H1 (cell line): Measurements from ENCODE around the gene PRDX2. TPM values are rescaled to one million over a fixed set of nuclear protein-coding genes. Genes with fewer than 3 reads are reported as not detected.

Experiments used
- CTCF ChIP-seq, 3 experiments: IDR thresholded peaks; 1 replicate in 2 of 3; 2 replicates in 1 of 3; pipeline versions ENCODE4 v1.5.1 to v1.6.1; 2011; ENCODE audit warnings: low read length in 3 of 3, mild to moderate bottlenecking in 3 of 3, inconsistent platforms in 2 of 3, low read depth in 1 of 3, moderate library complexity in 1 of 3; ENCODE audit not compliant: insufficient read depth in 1 of 3; ENCODE audit errors: control extremely low read depth in 1 of 3
- E2F6 ChIP-seq: IDR thresholded peaks from 2 replicates; pipeline ENCODE4 v1.6.1; 2012; ENCODE audit warnings: inconsistent platforms
- HDAC2 ChIP-seq, 2 experiments: fragments of 300-600 bp in 1 of 2; sonication (generic) in 1 of 2; IDR thresholded peaks; 2 replicates each; pipeline ENCODE4 v1.6.1; 2011 to 2012; ENCODE audit warnings: low read depth in 2 of 2, low read length in 2 of 2, mild to moderate bottlenecking in 2 of 2, moderate library complexity in 2 of 2, borderline replicate concordance in 1 of 2, inconsistent platforms in 1 of 2
- KDM4A ChIP-seq: IDR thresholded peaks from one replicate; pipeline ENCODE4 v1.7.1; 2012; ENCODE audit warnings: low read depth, mild to moderate bottlenecking, moderate library complexity, low read length, inconsistent platforms; ENCODE audit not compliant: severe bottlenecking
- MAX ChIP-seq: IDR thresholded peaks from 2 replicates; pipeline ENCODE4 v1.6.1; 2012; ENCODE audit warnings: inconsistent platforms
- POLR2A ChIP-seq, 2 experiments: IDR thresholded peaks; 1 replicate in 1 of 2; 2 replicates in 1 of 2; pipeline ENCODE4 v1.6.1; 2011; ENCODE audit warnings: low read depth in 2 of 2, low read length in 2 of 2, mild to moderate bottlenecking in 2 of 2; ENCODE audit errors: control extremely low read depth in 1 of 2
- POLR2AphosphoS5 ChIP-seq: IDR thresholded peaks from 2 replicates; pipeline ENCODE4 v1.6.1; 2011; ENCODE audit warnings: low read depth, low read length
- SIN3A ChIP-seq, 2 experiments: IDR thresholded peaks in 1 of 2; conservative IDR thresholded peaks in 1 of 2; 2 replicates each; pipeline ENCODE4 v1.6.1; 2011 to 2012; ENCODE audit warnings: low read length in 2 of 2, improper control_type of control experiment in 1 of 2, low read depth in 1 of 2, mild to moderate bottlenecking in 1 of 2
- SIX5 ChIP-seq: IDR thresholded peaks from 2 replicates; pipeline ENCODE4 v1.6.1; 2011; ENCODE audit warnings: mild to moderate bottlenecking, low read depth, low read length
- SP4 ChIP-seq: IDR thresholded peaks from 2 replicates; pipeline ENCODE4 v1.6.1; 2012; ENCODE audit warnings: low read length, inconsistent platforms
- TBP ChIP-seq: IDR thresholded peaks from 2 replicates; pipeline ENCODE4 v1.6.1; 2011; ENCODE audit warnings: low read depth, low read length, improper control_type of control experiment
- polyA plus RNA-seq, 7 experiments: library from polyadenylated mRNA; depleted of rRNA in 3 of 7; stranded (reverse) in 5 of 7; unstranded in 2 of 7; fragments of >200 nt in 5 of 7; fragments of 200-250 nt in 2 of 7; gene quantifications; 1 replicate in 5 of 7; 2 replicates in 1 of 7; 4 replicates in 1 of 7; pipeline versions ENCODE4 v1.2.1 to v1.2.3, GENCODE V29; 2011 to 2013; ENCODE audit warnings: missing spikeins in 2 of 7, mixed read lengths in 2 of 7
- total RNA-seq: library from RNA; stranded (reverse); fragmentation: NEBNext Ultra II Directional; extraction: Animal tissue kit (Norgen Biotek cat#: 25700); gene quantifications from 2 replicates; pipeline ENCODE4 v1.2.1, GENCODE V29; 2021

Gene PRDX2
- total and polyA plus RNA-seq, 2 of the 8 experiments (the other 6 are each of a cell fraction or from before 2014, with no cell fraction given), result 380 to 748 TPM

GRCh38 chr19:12806242-12807081, 4.9 kb upstream of the PRDX2 start, which contains the start of gene RNASEH2A (continued):
- peak; percentile 4 to 94; a peak in 2 of 4 replicates for TF ChIP-seq HDAC2 (IDR thresholded peaks at IDR 0.05; ENCODE audit: borderline replicate concordance in 1 of 2, low read depth in 2 of 2, low read length in 2 of 2)
- TF ChIP-seq POLR2AphosphoS5, result peak; percentile 75; the same call in 1 of the 2 replicates
- no peak for TF ChIP-seq SP4
- TF ChIP-seq TBP, result peak; percentile 75
- TF ChIP-seq CTCF (IDR thresholded peaks at IDR 0.05; ENCODE audit: control extremely low read depth in 1 of 3, insufficient read depth in 1 of 3, low read depth in 1 of 3, low read length in 3 of 3), result no peak
- peak; percentile 98 for TF ChIP-seq KDM4A
- TF ChIP-seq POLR2A (IDR thresholded peaks at IDR 0.05; ENCODE audit: control extremely low read depth in 1 of 2, low read depth in 2 of 2, low read length in 2 of 2), result peak in 1 of 2 experiments; percentile 83; a peak in 1 of 3 replicates
- TF ChIP-seq MAX, result peak; percentile 86
- TF ChIP-seq SIN3A (conservative IDR thresholded peaks at IDR 0.05 in 1 of 2, IDR thresholded peaks at IDR 0.05 in 1 of 2; ENCODE audit: low read depth in 1 of 2, low read length in 2 of 2), result peak in 1 of 2 experiments; percentile 82; a peak in 1 of 4 replicates
- peak; percentile 95 for TF ChIP-seq E2F6
- TF ChIP-seq SIX5, result peak; percentile 84
